IPS-15b (cell line): Measurements from ENCODE around the gene LRP1B.

Experiments
- H3K27me3 ChIP-seq: one replicate; pipeline ENCODE4 v1.6.1; 2013; ENCODE audit warnings: low read length; ENCODE audit not compliant: control insufficient read depth, insufficient read depth
- H3K36me3 ChIP-seq: one replicate; pipeline ENCODE4 v1.6.1; 2013; ENCODE audit warnings: low read length; ENCODE audit not compliant: control insufficient read depth, insufficient read depth
- H3K4me1 ChIP-seq: one replicate; pipeline ENCODE4 v1.6.1; 2013; ENCODE audit warnings: mild to moderate bottlenecking, low read length; ENCODE audit not compliant: control insufficient read depth, insufficient read depth
- H3K4me3 ChIP-seq: one replicate; pipeline ENCODE4 v1.5.1; 2013; ENCODE audit warnings: low read depth, low read length
- H3K9ac ChIP-seq: one replicate; pipeline ENCODE4 v1.6.1; 2013; ENCODE audit warnings: low read depth, mild to moderate bottlenecking, low read length
- H3K9me3 ChIP-seq: one replicate; pipeline ENCODE4 v1.6.1; 2013; ENCODE audit warnings: mild to moderate bottlenecking, low read length; ENCODE audit not compliant: control insufficient read depth, insufficient read depth

LRP1B gene

DNA sequence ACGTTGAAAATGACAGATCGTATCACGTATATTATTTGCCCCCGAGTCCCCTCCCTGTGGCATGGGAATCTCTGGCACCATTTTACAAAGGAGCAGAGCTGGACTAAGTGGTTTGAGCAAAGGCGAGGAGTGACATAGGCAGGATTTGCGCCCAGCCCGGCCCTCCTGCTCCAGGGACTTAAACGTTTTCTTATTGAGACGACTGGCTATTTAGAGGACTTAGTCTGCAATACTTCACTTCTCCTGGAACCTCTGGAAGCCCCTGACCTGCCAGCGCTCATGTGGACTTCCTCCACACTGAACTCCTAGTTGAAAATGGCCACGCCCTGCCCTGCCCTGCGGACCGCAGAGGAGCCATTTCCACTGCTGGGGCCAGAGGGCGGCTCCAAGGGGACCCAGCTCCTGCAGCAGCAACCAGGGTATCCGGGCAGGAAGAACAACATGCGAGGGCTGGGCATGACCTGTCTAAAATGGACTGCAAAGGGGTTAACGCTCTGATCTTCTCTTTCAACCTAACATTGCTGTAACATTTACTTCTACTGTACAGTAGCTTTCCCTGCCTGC, 690.7 kb downstream of the LRP1B start:
- Histone ChIP-seq H3K9ac (no peak overlapping the region), H3K4me3 (no peak overlapping the region), H3K9me3 (no peaks in the 10 kb centered on the region), H3K27me3 (no peaks in the 10 kb centered on the region), H3K4me1 (no peaks in the 10 kb centered on the region), H3K36me3 (no peaks in the 10 kb centered on the region)

DNA sequence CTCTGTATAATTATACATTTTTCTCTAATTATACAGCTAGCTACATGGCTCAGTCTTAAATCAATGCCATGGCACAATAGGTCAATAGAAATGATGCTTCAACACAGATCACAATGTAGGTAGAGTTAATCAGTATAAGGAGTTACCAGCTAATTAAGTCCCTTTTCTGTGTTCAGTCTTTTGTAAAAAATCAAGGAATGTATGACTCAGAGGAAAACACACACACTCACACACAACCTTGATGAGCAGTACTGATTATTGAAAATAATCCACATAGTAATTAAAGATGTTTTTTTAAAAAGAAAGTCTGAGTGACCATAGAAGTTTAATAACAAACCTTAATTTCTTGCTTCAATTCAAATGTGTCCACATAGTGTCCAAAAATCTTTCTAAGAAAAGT, 691.3 kb downstream of the LRP1B start:
- Histone ChIP-seq H3K9me3 (no peaks in the 10 kb centered on the region), H3K9ac (no peak overlapping the region), H3K4me3 (no peak overlapping the region), H3K4me1 (no peaks in the 10 kb centered on the region), H3K36me3 (no peaks in the 10 kb centered on the region), H3K27me3 (no peaks in the 10 kb centered on the region)

DNA sequence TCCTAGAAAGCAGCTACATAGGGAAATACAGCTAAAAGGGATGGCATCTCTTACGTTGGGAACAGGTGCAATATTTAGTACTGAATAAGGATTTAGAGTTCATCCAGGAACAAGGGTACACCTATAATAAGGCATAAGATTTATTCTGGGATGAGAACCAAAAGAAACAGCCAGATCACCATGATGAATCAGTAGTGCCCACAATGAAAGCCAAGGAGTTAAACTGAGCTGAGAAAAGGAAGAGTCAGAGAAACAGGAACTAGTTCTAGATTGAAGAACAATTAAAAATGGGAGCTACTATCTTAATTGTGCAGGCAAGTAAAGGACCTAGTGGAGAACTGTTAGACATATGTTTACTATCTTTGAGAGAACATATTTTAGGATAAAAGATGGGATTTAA, 692.3 kb downstream of the LRP1B start:
- Histone ChIP-seq H3K36me3 (no peaks in the 10 kb centered on the region), H3K9ac (no peak overlapping the region), H3K9me3 (no peaks in the 10 kb centered on the region), H3K4me1 (no peaks in the 10 kb centered on the region), H3K27me3 (no peaks in the 10 kb centered on the region), H3K4me3 (no peak overlapping the region)

DNA sequence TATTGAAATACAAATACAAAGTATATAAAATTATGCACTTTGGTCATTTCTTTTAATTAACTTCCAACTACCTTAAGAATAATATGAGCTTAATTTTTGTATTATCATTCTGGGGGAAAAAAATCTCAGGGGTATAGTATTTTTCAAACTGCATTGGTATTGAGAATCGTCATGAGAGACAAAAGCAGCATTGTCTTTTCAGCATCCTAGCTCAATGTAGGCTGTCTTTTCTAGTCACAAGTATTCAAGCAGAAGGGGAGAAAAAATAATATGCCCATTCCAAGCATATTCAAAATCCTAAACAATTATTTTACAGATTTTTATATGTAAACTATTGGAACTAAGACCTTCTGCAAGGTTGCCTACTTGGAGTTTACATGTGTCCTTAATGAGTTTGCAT, 693.3 kb downstream of the LRP1B start:
- H3K36me3 ChIP-seq: no peaks in the 10 kb centered on the region
- no peaks in the 10 kb centered on the region for H3K27me3 ChIP-seq
- no peaks in the 10 kb centered on the region for H3K4me1 ChIP-seq
- H3K9ac ChIP-seq: no peak overlapping the region
- H3K9me3 ChIP-seq: no peaks in the 10 kb centered on the region
- H3K4me3 ChIP-seq: no peak overlapping the region

DNA sequence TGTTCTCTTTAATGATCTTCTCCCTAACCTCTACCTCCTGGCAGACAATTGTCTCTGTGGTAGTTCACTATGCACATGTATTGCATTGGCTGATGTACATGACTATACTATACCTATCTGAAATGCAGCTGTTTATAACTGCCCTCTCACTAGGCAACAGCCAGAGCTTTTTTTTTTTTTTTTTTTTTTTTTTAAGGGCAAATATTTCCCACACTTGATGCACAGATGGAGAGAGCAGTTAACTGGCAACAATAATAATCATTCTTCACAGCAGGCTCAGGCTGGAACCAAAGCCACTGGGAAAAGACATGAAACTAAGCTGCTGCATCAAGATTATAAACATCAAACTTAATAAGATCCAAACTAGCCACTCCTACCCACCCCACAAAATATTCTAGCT, 707.7 kb downstream of the LRP1B start:
- Histone ChIP-seq H3K9me3 (no peaks in the 10 kb centered on the region), H3K4me3 (no peak overlapping the region), H3K27me3 (no peaks in the 10 kb centered on the region), H3K4me1 (no peaks in the 10 kb centered on the region), H3K36me3 (no peaks in the 10 kb centered on the region), H3K9ac (no peak overlapping the region)

DNA sequence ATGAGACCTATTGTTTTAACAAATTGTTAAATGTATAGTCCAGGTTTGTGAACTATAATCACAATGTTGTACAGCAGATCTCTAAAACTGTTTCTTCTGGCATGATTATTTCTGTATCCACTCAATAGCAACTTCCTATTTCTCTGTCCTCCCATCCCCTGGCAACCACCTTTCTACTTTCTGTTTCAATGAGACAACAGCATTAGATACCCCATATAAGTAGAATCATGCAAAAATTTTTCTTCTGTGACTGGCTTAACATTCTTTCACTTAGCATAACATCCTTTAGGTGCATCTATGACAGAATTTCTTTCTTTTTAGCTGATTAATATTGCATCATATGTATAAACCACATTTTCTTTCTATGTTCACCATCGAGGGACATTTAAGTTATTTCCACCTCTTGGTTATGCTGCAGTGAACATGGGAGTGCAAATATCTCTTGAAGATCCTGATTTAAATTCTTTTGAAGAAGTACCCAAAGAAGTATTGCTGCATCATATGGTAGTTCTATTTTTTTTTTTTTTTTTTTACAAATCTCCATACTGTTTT, 713.5 kb downstream of the LRP1B start:
- no peaks in the 10 kb centered on the region for H3K9me3 ChIP-seq
- H3K36me3 ChIP-seq: no peaks in the 10 kb centered on the region
- H3K9ac ChIP-seq: no peak overlapping the region
- no peaks in the 10 kb centered on the region for H3K27me3 ChIP-seq
- no peak overlapping the region for H3K4me3 ChIP-seq
- no peaks in the 10 kb centered on the region for H3K4me1 ChIP-seq

DNA sequence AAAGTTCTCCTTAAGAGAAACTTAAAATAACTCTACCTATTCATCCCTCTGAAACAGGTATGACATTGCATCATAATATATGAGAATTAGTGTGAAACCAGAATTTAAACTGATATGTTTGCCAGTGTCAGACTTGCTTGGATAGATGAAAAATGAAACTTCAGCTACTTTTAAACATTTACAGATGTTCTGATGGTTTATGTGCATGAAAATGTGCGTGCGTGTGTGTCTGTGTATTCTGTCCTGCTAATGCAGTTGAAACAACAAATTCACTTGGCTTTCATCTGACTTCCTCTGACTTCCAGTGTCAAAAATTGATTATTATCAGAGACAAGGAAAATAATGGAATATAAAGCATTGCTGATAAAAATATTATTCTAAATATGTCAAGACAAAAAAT, 719.4 kb downstream of the LRP1B start:
- H3K27me3 ChIP-seq: no peaks in the 10 kb centered on the region
- H3K9ac ChIP-seq: no peak overlapping the region
- no peaks in the 10 kb centered on the region for H3K4me1 ChIP-seq
- no peaks in the 10 kb centered on the region for H3K36me3 ChIP-seq
- H3K4me3 ChIP-seq: no peak overlapping the region
- H3K9me3 ChIP-seq: no peaks in the 10 kb centered on the region

DNA sequence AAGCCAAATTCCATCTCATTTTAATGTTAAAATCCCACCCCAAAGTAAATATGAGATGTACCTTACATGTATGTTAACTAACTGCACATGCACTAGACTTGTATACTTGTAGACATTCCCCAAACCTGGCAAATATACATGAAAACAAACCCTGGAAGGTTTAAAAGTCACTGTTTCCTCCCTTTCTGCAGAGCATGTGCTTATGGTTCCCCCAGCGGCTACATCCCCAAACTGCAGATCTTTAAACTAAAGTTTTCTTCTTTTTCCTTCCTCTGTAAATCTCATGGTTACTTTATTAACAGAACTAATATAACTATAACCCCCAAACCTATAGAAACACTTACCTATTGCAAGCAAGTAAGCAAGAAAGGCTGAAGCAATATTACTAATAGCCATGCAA, 731.5 kb downstream of the LRP1B start:
- no peaks in the 10 kb centered on the region for H3K36me3 ChIP-seq
- H3K4me1 ChIP-seq: no peaks in the 10 kb centered on the region
- H3K9me3 ChIP-seq: no peaks in the 10 kb centered on the region
- no peak overlapping the region for H3K4me3 ChIP-seq
- no peaks in the 10 kb centered on the region for H3K27me3 ChIP-seq
- H3K9ac ChIP-seq: no peak overlapping the region

DNA sequence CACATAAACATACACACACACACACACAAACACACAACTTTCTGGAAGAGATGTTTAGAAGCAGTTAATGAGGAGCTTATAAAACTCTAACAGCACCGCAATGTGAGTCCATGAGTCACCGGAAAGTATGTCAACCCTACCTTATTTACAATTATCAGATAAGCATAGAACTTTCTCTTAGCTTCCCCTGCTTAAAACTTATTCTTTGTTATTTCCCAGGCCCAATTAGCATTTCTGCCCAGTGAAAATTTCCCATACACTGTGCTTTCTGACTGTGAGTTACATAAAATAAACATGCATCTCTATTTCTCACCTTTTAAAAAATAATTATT, 737.6 kb downstream of the LRP1B start:
- Histone ChIP-seq H3K4me1 (no peaks in the 10 kb centered on the region), H3K36me3 (no peaks in the 10 kb centered on the region), H3K9me3 (no peaks in the 10 kb centered on the region), H3K27me3 (no peaks in the 10 kb centered on the region), H3K4me3 (no peak overlapping the region), H3K9ac (no peak overlapping the region)

DNA sequence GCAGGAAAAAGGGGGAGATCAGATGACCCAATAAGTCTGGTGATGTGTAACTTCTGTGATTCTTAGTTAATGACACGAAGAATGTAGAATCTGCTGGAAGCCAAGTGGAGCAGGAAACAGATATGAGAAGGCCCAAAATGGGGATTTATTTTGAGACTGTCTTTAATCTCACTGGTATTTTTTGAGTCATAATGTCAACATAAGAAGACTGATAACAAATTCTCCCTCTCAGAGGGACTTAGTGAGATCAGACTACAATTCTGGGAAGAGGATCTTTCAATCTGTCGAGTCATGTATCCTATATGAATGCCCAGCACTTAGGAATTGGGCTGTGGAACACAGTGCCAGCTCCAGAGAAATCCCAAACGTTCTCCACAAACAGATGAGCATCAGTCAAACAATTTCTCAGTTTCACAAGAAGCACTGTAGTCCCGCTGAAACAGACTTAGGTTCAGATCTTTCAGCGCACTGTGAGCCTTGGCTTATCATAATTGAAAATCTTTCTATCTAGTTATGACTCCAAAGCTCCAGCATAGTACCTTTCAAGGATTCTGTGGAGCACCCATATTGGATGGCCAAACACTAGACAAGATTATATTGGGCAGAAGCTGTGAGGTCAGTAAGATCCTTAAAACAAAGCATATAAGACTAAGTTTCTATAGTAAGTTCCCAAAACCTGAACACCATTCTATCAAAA, 738.2 kb downstream of the LRP1B start:
- Histone ChIP-seq H3K4me3 (no peak overlapping the region), H3K9ac (no peak overlapping the region), H3K9me3 (no peaks in the 10 kb centered on the region), H3K36me3 (no peaks in the 10 kb centered on the region), H3K4me1 (no peaks in the 10 kb centered on the region), H3K27me3 (no peaks in the 10 kb centered on the region)

DNA sequence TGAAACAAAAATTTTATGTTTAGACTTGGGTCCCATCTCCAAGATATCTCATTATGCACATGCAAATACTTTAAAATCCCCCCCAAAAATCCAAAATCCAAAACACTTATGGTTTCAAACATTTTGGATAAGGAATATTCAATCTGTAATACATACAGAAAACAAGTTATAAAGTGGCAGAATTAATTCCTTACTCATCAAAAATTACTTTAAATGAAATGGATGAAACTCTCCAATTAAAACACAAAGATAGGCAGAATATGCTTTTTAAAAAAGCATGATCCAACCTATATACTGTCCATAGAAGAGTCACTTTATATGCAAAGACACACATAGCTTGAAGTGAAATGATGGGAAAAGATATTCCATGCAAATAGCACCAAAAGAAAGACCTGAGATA, 744.6 kb downstream of the LRP1B start:
- H3K9ac ChIP-seq: no peak overlapping the region
- no peak overlapping the region for H3K4me3 ChIP-seq
- H3K4me1 ChIP-seq: no peaks in the 10 kb centered on the region
- no peaks in the 10 kb centered on the region for H3K36me3 ChIP-seq
- no peaks in the 10 kb centered on the region for H3K9me3 ChIP-seq
- no peaks in the 10 kb centered on the region for H3K27me3 ChIP-seq

DNA sequence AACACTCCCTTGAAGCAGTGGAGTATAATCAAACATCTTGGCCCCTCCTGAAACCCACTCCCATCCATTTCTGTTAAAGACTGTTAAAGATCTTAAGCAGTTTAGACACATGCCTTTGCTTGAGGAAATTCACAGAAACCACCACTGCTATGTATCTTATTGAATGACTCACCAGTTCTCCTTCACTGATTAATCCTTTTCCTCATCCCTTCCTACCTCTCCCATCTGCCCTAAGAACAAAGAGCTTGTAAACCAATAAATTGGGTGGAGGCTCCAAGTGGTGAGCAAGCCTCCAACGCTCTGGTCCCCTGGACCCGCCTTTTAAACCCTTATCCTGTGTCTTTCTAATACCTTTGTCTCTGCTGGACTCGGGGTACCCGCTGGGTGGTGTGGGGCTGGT, 746.1 kb downstream of the LRP1B start:
- Histone ChIP-seq H3K36me3 (no peaks in the 10 kb centered on the region), H3K4me1 (no peaks in the 10 kb centered on the region), H3K4me3 (no peak overlapping the region), H3K9ac (no peak overlapping the region), H3K9me3 (no peaks in the 10 kb centered on the region), H3K27me3 (no peaks in the 10 kb centered on the region)
